ENCODE results near the gene RHOV. TPM values are rescaled to one million over a fixed set of nuclear protein-coding genes. Genes with fewer than 3 reads are reported as not detected.

Gene RHOV
- polyA plus RNA-seq, 12 donors: 0.07 to 11.0 (median 0.30) TPM; not detected in 2

Other genes with a start within 250 kb of the RHOV start
- 10 to 100 TPM in 5 of 12 donors, 1 to 10 TPM in 6, not detected in 1; 5.3 to 12.9 (median 9.0) TPM for gene RAD51, start 179.1 kb downstream of the RHOV start, polyA plus RNA-seq (ENCODE audit: insufficient read length in 12 of 12)
- gene RMDN3, start 119.0 kb downstream of the RHOV start, polyA plus RNA-seq (ENCODE audit: insufficient read length in 12 of 12): 10 to 100 TPM in 11 of 12 donors, not detected in 1; 17.9 to 60.1 (median 21.2) TPM
- 1 to 10 TPM in 10 of 12 donors, not detected in 2; 2.2 to 9.3 (median 4.2) TPM for gene GCHFR, start 110.2 kb downstream of the RHOV start, polyA plus RNA-seq (ENCODE audit: insufficient read length in 12 of 12)
- gene C15orf62, start 104.3 kb downstream of the RHOV start, polyA plus RNA-seq (ENCODE audit: insufficient read length in 12 of 12): 1 to 10 TPM in 5 of 12 donors, under 1 TPM in 5, not detected in 2; 0.74 to 3.8 (median 1.2) TPM
- gene ZFYVE19, start 67.1 kb downstream of the RHOV start, polyA plus RNA-seq (ENCODE audit: insufficient read length in 12 of 12): 10 to 100 TPM in 11 of 12 donors, not detected in 1; 11.2 to 29.1 (median 17.9) TPM
- 10 to 100 TPM in 11 of 12 donors, not detected in 1; 19.2 to 42.1 (median 23.5) TPM for gene DNAJC17, start 66.8 kb downstream of the RHOV start, polyA plus RNA-seq (ENCODE audit: insufficient read length in 12 of 12)
- under 1 TPM in 4 of 12 donors, not detected in 8; 0.22 to 0.44 (median 0.33) TPM for gene PPP1R14D, start 45.5 kb downstream of the RHOV start, polyA plus RNA-seq (ENCODE audit: insufficient read length in 12 of 12)
- gene SPINT1, start 30.2 kb downstream of the RHOV start, polyA plus RNA-seq (ENCODE audit: insufficient read length in 12 of 12): 10 to 100 TPM in 3 of 12 donors, 1 to 10 TPM in 5, under 1 TPM in 3, not detected in 1; 0.37 to 37.6 (median 1.7) TPM
- 10 to 100 TPM in 4 of 12 donors, 1 to 10 TPM in 7, not detected in 1; 7.4 to 18.6 (median 9.5) TPM for gene VPS18, start 20.2 kb upstream of the RHOV start, polyA plus RNA-seq (ENCODE audit: insufficient read length in 12 of 12)
- 10 to 100 TPM in 7 of 12 donors, 1 to 10 TPM in 4, not detected in 1; 9.0 to 22.3 (median 10.8) TPM for gene DLL4, start 55.1 kb upstream of the RHOV start, polyA plus RNA-seq (ENCODE audit: insufficient read length in 12 of 12)
- gene CHAC1, start 79.2 kb upstream of the RHOV start, polyA plus RNA-seq (ENCODE audit: insufficient read length in 12 of 12): 1 to 10 TPM in 10 of 12 donors, not detected in 2; 1.1 to 5.3 (median 2.4) TPM
- gene INO80, start 242.0 kb upstream of the RHOV start, polyA plus RNA-seq (ENCODE audit: insufficient read length in 12 of 12): 10 to 100 TPM in 11 of 12 donors, not detected in 1; 14.1 to 33.2 (median 17.0) TPM

Data from muscle of arm (tissue), 12 donors.